Peyer's patch (tissue), 4 donors: ENCODE measurements around the gene AJAP1.

Source experiments
- CTCF ChIP-seq, 6 experiments: fragments of 450-650 bp in 4 of 6; fragments of 200-600 bp in 2 of 6; sonication (generic) in 1 of 6; IDR thresholded peaks; one replicate each; pipeline ENCODE4 v1.5.1; 2017 to 2019; ENCODE audit warnings: antibody characterized with exemption in 6 of 6, mild to moderate bottlenecking in 3 of 6, moderate library complexity in 1 of 6
- POLR2A ChIP-seq, 2 donors: fragments of 450-650 bp; IDR thresholded peaks; one replicate each; pipeline ENCODE4 v1.5.1; 2017; ENCODE audit warnings: antibody characterized with exemption in 2 of 2, mild to moderate bottlenecking in 2 of 2, moderate library complexity in 2 of 2

DNA sequence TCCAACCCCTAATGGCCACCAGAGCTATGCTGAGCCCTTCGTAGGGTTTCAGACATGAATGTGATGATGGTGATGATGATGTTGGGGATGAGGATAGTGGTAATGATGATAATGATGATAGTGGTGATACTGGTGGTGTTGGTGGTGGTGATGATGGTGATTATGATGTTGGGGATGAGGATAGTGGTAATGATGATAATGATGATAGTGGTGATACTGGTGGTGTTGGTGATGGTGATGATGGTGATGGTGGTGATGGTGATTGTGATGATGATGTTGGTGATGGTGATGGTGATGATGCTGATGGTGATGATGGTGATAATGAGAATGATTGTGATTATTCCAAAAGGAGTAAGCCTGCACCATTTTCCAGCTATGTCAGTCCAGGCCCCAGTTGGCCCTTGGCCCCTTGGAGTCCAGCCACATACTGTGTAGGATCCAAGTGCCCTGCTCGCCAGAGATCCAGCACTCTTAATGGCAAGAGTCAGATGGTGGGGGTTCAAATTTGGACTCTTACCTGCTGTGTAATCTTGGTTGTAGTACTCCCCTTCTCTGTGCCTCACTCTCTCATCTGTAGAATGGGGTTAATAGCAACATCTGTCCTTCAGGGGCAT lies 28.3 kb downstream of the AJAP1 start:
- no peak for TF ChIP-seq CTCF (IDR thresholded peaks at IDR 0.05)
- no peak for TF ChIP-seq POLR2A (IDR thresholded peaks at IDR 0.05)
